ENCODE results near the gene CYB561. TPM values are rescaled to one million over a fixed set of nuclear protein-coding genes. Genes with fewer than 3 reads are reported as not detected.

Gene CYB561
- total RNA-seq, 1 experiment from 2014 or later = 67.6 TPM

DNA sequence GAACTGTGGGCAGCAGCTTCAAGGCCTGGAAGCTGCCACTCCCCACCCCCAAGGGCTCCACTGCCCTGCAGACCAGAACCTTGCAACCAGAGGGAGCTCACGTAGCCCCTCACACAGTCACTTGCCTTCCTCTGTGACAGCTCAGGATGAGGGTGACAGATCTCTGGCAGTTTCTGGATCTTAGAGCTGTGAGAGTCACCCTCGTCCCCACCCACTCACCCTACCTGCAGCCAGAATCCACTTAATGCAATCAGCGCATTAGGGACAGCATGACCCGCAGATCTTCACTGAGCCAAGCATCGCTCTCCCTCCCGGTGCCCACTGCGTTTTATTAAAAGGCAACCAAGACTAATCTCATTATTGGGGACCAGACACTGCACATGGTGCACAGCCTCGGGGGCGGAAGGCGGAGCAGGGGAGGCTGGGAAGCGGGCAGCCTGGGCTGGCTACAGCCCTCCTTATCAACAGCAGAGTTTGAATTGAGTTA lies 3.5 kb downstream of the CYB561 start:
- no TSS peak for BruUV-seq (replicated peaks)
- ChIA-PET POLR2A (interaction anchor here (0.8 to 4.8 kb wide), 2 partner anchors 8 to 42 kb away, joined by 3 to 23 read pairs; no protein-coding TSS in a partner anchor), RAD21 (ENCODE audit: low non-redundant PET in 1 of 2, low total read pairs in 2 of 2, uncharacterized antibody in 2 of 2, unreplicated experiment in 2 of 2) (no interaction called here), CTCF (interaction anchor here (1.0 to 2.8 kb wide), 5 partner anchors 9 to 170 kb away, joined by 3 to 9 read pairs (median 6); partner anchors contain the start of gene ACE)
- intact Hi-C loops (cut with micrococcal nuclease) = no loop called here
- DNase-seq (ENCODE audit: low read depth, low spot score) = no peak
- no peaks in the 10 kb centered on the region for H3K27me3 ChIP-seq (ENCODE audit: insufficient read depth, low read length)
- no peak for TF ChIP-seq SIN3A (IDR thresholded peaks at IDR 0.05; ENCODE audit: low read depth)
- TF ChIP-seq SP1 (IDR thresholded peaks at IDR 0.05; ENCODE audit: low read depth) = no peak
- TF ChIP-seq, protein P1, sequence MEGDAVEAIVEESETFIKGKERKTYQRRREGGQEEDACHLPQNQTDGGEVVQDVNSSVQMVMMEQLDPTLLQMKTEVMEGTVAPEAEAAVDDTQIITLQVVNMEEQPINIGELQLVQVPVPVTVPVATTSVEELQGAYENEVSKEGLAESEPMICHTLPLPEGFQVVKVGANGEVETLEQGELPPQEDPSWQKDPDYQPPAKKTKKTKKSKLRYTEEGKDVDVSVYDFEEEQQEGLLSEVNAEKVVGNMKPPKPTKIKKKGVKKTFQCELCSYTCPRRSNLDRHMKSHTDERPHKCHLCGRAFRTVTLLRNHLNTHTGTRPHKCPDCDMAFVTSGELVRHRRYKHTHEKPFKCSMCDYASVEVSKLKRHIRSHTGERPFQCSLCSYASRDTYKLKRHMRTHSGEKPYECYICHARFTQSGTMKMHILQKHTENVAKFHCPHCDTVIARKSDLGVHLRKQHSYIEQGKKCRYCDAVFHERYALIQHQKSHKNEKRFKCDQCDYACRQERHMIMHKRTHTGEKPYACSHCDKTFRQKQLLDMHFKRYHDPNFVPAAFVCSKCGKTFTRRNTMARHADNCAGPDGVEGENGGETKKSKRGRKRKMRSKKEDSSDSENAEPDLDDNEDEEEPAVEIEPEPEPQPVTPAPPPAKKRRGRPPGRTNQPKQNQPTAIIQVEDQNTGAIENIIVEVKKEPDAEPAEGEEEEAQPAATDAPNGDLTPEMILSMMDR (IDR thresholded peaks at IDR 0.05 in 2 of 3, conservative IDR thresholded peaks at IDR 0.05 in 1 of 3; ENCODE audit: borderline replicate concordance in 1 of 3, insufficient read depth in 1 of 3, low read depth in 2 of 3, low read length in 2 of 3) = peak in 2 of 3 experiments; percentile 27 to 35; a peak in 3 of 6 replicates
- TF ChIP-seq RAD21 (IDR thresholded peaks at IDR 0.05; ENCODE audit: low read depth) = peak; percentile 47
- H3K36me3 ChIP-seq (ENCODE audit: control insufficient read depth in 1 of 2, insufficient read depth in 2 of 2, low read length in 2 of 2) = no peaks in the 10 kb centered on the region
- no peaks in the 10 kb centered on the region for H4K20me1 ChIP-seq (ENCODE audit: insufficient read depth)
- H3K4me2 ChIP-seq (ENCODE audit: low read length) = no peak overlapping the region
- no peaks in the 10 kb centered on the region for H3K9me3 ChIP-seq (ENCODE audit: control insufficient read depth in 1 of 2, insufficient read depth in 1 of 2, low read depth in 1 of 2, low read length in 2 of 2)
- H3K4me1 ChIP-seq (ENCODE audit: control insufficient read depth in 1 of 2, insufficient read depth in 2 of 2, low read length in 2 of 2) = peaks cover 15 to 28% of the 10 kb centered on the region in 2 experiments
- no peak for ATAC-seq
- H3K9me2 ChIP-seq (ENCODE audit: insufficient read depth) = no peaks in the 10 kb centered on the region
- no peak overlapping the region for H3K4me3 ChIP-seq (replicated peaks in 1 of 2; ENCODE audit: low read depth in 1 of 2, low read length in 2 of 2)
- no peak overlapping the region for H3K27ac ChIP-seq (ENCODE audit: low read depth, low read length)
- H2AFZ ChIP-seq (ENCODE audit: low read depth, low read length, poor library complexity, severe bottlenecking) = no peak overlapping the region
- peaks cover 69% of the 10 kb centered on the region for H3K79me2 ChIP-seq (ENCODE audit: insufficient read depth, low read length)
- H3K9ac ChIP-seq (ENCODE audit: low read length) = no peak overlapping the region

GRCh38 chr17:63442074-63442473 lies 4.0 kb downstream of the CYB561 start:
- BruUV-seq (replicated peaks) = no TSS peak
- no peaks in the 10 kb centered on the region for H3K36me3 ChIP-seq (ENCODE audit: control insufficient read depth in 1 of 2, insufficient read depth in 2 of 2, low read length in 2 of 2)
- H3K27me3 ChIP-seq (ENCODE audit: insufficient read depth, low read length) = no peaks in the 10 kb centered on the region
- H3K4me1 ChIP-seq (ENCODE audit: control insufficient read depth in 1 of 2, insufficient read depth in 2 of 2, low read length in 2 of 2) = peaks cover 17 to 24% of the 10 kb centered on the region in 2 experiments
- no peak overlapping the region for H3K27ac ChIP-seq (ENCODE audit: low read depth, low read length)
- H3K9me2 ChIP-seq (ENCODE audit: insufficient read depth) = no peaks in the 10 kb centered on the region
- intact Hi-C loops (cut with micrococcal nuclease) = no loop called here
- no peak overlapping the region for H3K9ac ChIP-seq (ENCODE audit: low read length)
- no peak for ATAC-seq
- no peak overlapping the region for H3K4me2 ChIP-seq (ENCODE audit: low read length)
- no peaks in the 10 kb centered on the region for H3K9me3 ChIP-seq (ENCODE audit: control insufficient read depth in 1 of 2, insufficient read depth in 1 of 2, low read depth in 1 of 2, low read length in 2 of 2)
- POLR2A ChIA-PET = interaction anchor here (0.8 kb wide), 1 partner anchor 43 kb away, joined by 3 read pairs; no protein-coding TSS in a partner anchor
- H3K4me3 ChIP-seq (replicated peaks in 1 of 2; ENCODE audit: low read depth in 1 of 2, low read length in 2 of 2) = no peak overlapping the region
- no peak for DNase-seq (ENCODE audit: low read depth, low spot score)
- RAD21 ChIA-PET (ENCODE audit: low non-redundant PET in 1 of 2, low total read pairs in 2 of 2, uncharacterized antibody in 2 of 2, unreplicated experiment in 2 of 2) = no interaction called here
- H3K79me2 ChIP-seq (ENCODE audit: insufficient read depth, low read length) = peaks cover 70% of the 10 kb centered on the region
- CTCF ChIA-PET = interaction anchor here (1.0 to 2.8 kb wide), 5 partner anchors 9 to 170 kb away, joined by 3 to 9 read pairs (median 6); partner anchors contain the start of gene ACE
- no peaks in the 10 kb centered on the region for H4K20me1 ChIP-seq (ENCODE audit: insufficient read depth)
- H2AFZ ChIP-seq (ENCODE audit: low read depth, low read length, poor library complexity, severe bottlenecking) = no peak overlapping the region
- TF ChIP-seq EGR1 (IDR thresholded peaks at IDR 0.05; ENCODE audit: low read depth) (no peak), RAD21 (IDR thresholded peaks at IDR 0.05; ENCODE audit: low read depth) (no peak), SRF (IDR thresholded peaks at IDR 0.05; ENCODE audit: low read depth) (no peak), ZFX (IDR thresholded peaks at IDR 0.05) (no peak), YY1 (IDR thresholded peaks at IDR 0.05; ENCODE audit: extremely low read depth, insufficient replicate concordance, low read depth, low read length) (no peak), SP1 (IDR thresholded peaks at IDR 0.05; ENCODE audit: low read depth) (no peak), EZH2phosphoT487 (IDR thresholded peaks at IDR 0.05; ENCODE audit: borderline replicate concordance) (no peak), JUND (IDR thresholded peaks at IDR 0.05) (no peak), CEBPB (IDR thresholded peaks at IDR 0.05; ENCODE audit: low read depth) (no peak), MAX (IDR thresholded peaks at IDR 0.05) (no peak), ATF3 (IDR thresholded peaks at IDR 0.05) (no peak), CBX3 (IDR thresholded peaks at IDR 0.05; ENCODE audit: low read depth) (no peak)
- TF ChIP-seq, protein P1 (IDR thresholded peaks at IDR 0.05 in 2 of 3, conservative IDR thresholded peaks at IDR 0.05 in 1 of 3; ENCODE audit: borderline replicate concordance in 1 of 3, insufficient read depth in 1 of 3, low read depth in 2 of 3, low read length in 2 of 3) = no peak

Data from HCT116 (cell line).